ENCODE data around the gene PTPRM. TPM values are rescaled to one million over a fixed set of nuclear protein-coding genes. Genes with fewer than 3 reads are reported as not detected.

The PTPRM gene
- total and polyA plus RNA-seq, 5 donors from 2014 or later = 1.1 to 4.6 (median 3.6) TPM

- DNase-seq (no peak), ATAC-seq (ENCODE audit: low read depth in 2 of 2) (no peak)
- no peak overlapping the region for H3K27ac Mint-ChIP-seq
- H3K27me3 Mint-ChIP-seq = no peaks in the 10 kb centered on the region
- no peaks in the 10 kb centered on the region for H3K36me3 ChIP-seq (ENCODE audit: control insufficient read depth, insufficient read depth, low read length)
- peaks cover 0 to 4% (median 0%) of the 10 kb centered on the region in 7 donors for H3K9me3 Mint-ChIP-seq
- H3K9me3 ChIP-seq (ENCODE audit: control insufficient read depth in 2 of 2, low read length in 2 of 2) = no peaks in the 10 kb centered on the region
- H3K4me1 Mint-ChIP-seq = no peaks in the 10 kb centered on the region
- H3K4me3 Mint-ChIP-seq = no peak overlapping the region
- no peaks in the 10 kb centered on the region for H3K4me1 ChIP-seq (ENCODE audit: control insufficient read depth, insufficient read depth, low read length, poor library complexity, severe bottlenecking)
- H3K27me3 ChIP-seq (ENCODE audit: control insufficient read depth, insufficient read depth, low read length) = no peaks in the 10 kb centered on the region
- no peaks in the 10 kb centered on the region for H3K36me3 Mint-ChIP-seq
- H3K4me3 ChIP-seq (ENCODE audit: low read depth, low read length) = no peak overlapping the region
- no peak overlapping the region for H3K27ac ChIP-seq (ENCODE audit: insufficient read depth, low read length, poor library complexity, severe bottlenecking)
Observed at GRCh38 chr18:8117006-8117371, 549.9 kb downstream of the PTPRM start.

- no peaks in the 10 kb centered on the region for H3K4me1 Mint-ChIP-seq
Observed at GRCh38 chr18:8121101-8121500, 554.0 kb downstream of the PTPRM start.

GRCh38 chr18:8121942-8122480, 554.9 kb downstream of the PTPRM start:
- H3K27ac Mint-ChIP-seq = no peak overlapping the region
- no peak overlapping the region for H3K4me3 Mint-ChIP-seq
- no peak for DNase-seq

More at GRCh38 chr18:8121101-8121500, 554.0 kb downstream of the PTPRM start:
- H3K27ac ChIP-seq (ENCODE audit: insufficient read depth, low read length, poor library complexity, severe bottlenecking) = no peak overlapping the region
- no peak overlapping the region for H3K27ac Mint-ChIP-seq
- no peak overlapping the region for H3K4me3 ChIP-seq (ENCODE audit: low read depth, low read length)
- no peaks in the 10 kb centered on the region for H3K36me3 Mint-ChIP-seq
- H3K27me3 ChIP-seq (ENCODE audit: control insufficient read depth, insufficient read depth, low read length) = no peaks in the 10 kb centered on the region
- H3K36me3 ChIP-seq (ENCODE audit: control insufficient read depth, insufficient read depth, low read length) = no peaks in the 10 kb centered on the region
- no peak overlapping the region for H3K4me3 Mint-ChIP-seq
- DNase-seq (no peak), ATAC-seq (ENCODE audit: low read depth in 2 of 2) (no peak)
- no peaks in the 10 kb centered on the region for H3K9me3 ChIP-seq (ENCODE audit: control insufficient read depth in 2 of 2, low read length in 2 of 2)
- no peaks in the 10 kb centered on the region for H3K27me3 Mint-ChIP-seq
- no peaks in the 10 kb centered on the region for H3K4me1 ChIP-seq (ENCODE audit: control insufficient read depth, insufficient read depth, low read length, poor library complexity, severe bottlenecking)
- H3K9me3 Mint-ChIP-seq = peaks cover 0 to 4% (median 0%) of the 10 kb centered on the region in 7 donors

GRCh38 chr18:8124232-8125146, 557.4 kb downstream of the PTPRM start:
- Mint-ChIP-seq H3K4me3 (no peak overlapping the region), H3K9me3 (peaks cover 0 to 6% (median 0%) of the 10 kb centered on the region in 7 donors), H3K27me3 (no peaks in the 10 kb centered on the region), H3K36me3 (no peaks in the 10 kb centered on the region), H3K4me1 (no peaks in the 10 kb centered on the region), H3K27ac (no peak overlapping the region)
- H3K36me3 ChIP-seq (ENCODE audit: control insufficient read depth, insufficient read depth, low read length) = no peaks in the 10 kb centered on the region
- no peak overlapping the region for H3K27ac ChIP-seq (ENCODE audit: insufficient read depth, low read length, poor library complexity, severe bottlenecking)
- no peak for DNase-seq
- no peak overlapping the region for H3K4me3 ChIP-seq (ENCODE audit: low read depth, low read length)
- H3K4me1 ChIP-seq (ENCODE audit: control insufficient read depth, insufficient read depth, low read length, poor library complexity, severe bottlenecking) = no peaks in the 10 kb centered on the region
- no peak for ATAC-seq (ENCODE audit: low read depth in 2 of 2)
- H3K9me3 ChIP-seq (ENCODE audit: control insufficient read depth in 2 of 2, low read length in 2 of 2) = no peaks in the 10 kb centered on the region
- H3K27me3 ChIP-seq (ENCODE audit: control insufficient read depth, insufficient read depth, low read length) = no peaks in the 10 kb centered on the region

More at GRCh38 chr18:8121942-8122480, 554.9 kb downstream of the PTPRM start:
- Histone ChIP-seq H3K4me3 (ENCODE audit: low read depth, low read length) (no peak overlapping the region), H3K36me3 (ENCODE audit: control insufficient read depth, insufficient read depth, low read length) (no peaks in the 10 kb centered on the region), H3K9me3 (ENCODE audit: control insufficient read depth in 2 of 2, low read length in 2 of 2) (no peaks in the 10 kb centered on the region), H3K27me3 (ENCODE audit: control insufficient read depth, insufficient read depth, low read length) (no peaks in the 10 kb centered on the region), H3K27ac (ENCODE audit: insufficient read depth, low read length, poor library complexity, severe bottlenecking) (no peak overlapping the region), H3K4me1 (ENCODE audit: control insufficient read depth, insufficient read depth, low read length, poor library complexity, severe bottlenecking) (no peaks in the 10 kb centered on the region)
- H3K36me3 Mint-ChIP-seq = no peaks in the 10 kb centered on the region
- ATAC-seq (ENCODE audit: low read depth in 2 of 2) = no peak
- no peaks in the 10 kb centered on the region for H3K27me3 Mint-ChIP-seq
- no peaks in the 10 kb centered on the region for H3K4me1 Mint-ChIP-seq
- peaks cover 0 to 5% (median 0%) of the 10 kb centered on the region in 7 donors for H3K9me3 Mint-ChIP-seq

- H3K9me3 Mint-ChIP-seq = peaks cover 0 to 6% (median 0%) of the 10 kb centered on the region in 7 donors
- H3K27me3 ChIP-seq (ENCODE audit: control insufficient read depth, insufficient read depth, low read length) = no peaks in the 10 kb centered on the region
- H3K27ac Mint-ChIP-seq = no peak overlapping the region
- no peaks in the 10 kb centered on the region for H3K4me1 ChIP-seq (ENCODE audit: control insufficient read depth, insufficient read depth, low read length, poor library complexity, severe bottlenecking)
- ATAC-seq (ENCODE audit: low read depth in 2 of 2) (no peak), DNase-seq (no peak)
- H3K36me3 Mint-ChIP-seq = no peaks in the 10 kb centered on the region
- H3K4me1 Mint-ChIP-seq = no peaks in the 10 kb centered on the region
- H3K36me3 ChIP-seq (ENCODE audit: control insufficient read depth, insufficient read depth, low read length) = no peaks in the 10 kb centered on the region
- no peak overlapping the region for H3K4me3 ChIP-seq (ENCODE audit: low read depth, low read length)
- no peak overlapping the region for H3K27ac ChIP-seq (ENCODE audit: insufficient read depth, low read length, poor library complexity, severe bottlenecking)
- no peaks in the 10 kb centered on the region for H3K27me3 Mint-ChIP-seq
- no peak overlapping the region for H3K4me3 Mint-ChIP-seq
- H3K9me3 ChIP-seq (ENCODE audit: control insufficient read depth in 2 of 2, low read length in 2 of 2) = no peaks in the 10 kb centered on the region
Observed at GRCh38 chr18:8130096-8130495, 563.0 kb downstream of the PTPRM start.

- Histone ChIP-seq H3K9me3 (ENCODE audit: control insufficient read depth in 2 of 2, low read length in 2 of 2) (no peaks in the 10 kb centered on the region), H3K27ac (ENCODE audit: insufficient read depth, low read length, poor library complexity, severe bottlenecking) (no peak overlapping the region), H3K4me1 (ENCODE audit: control insufficient read depth, insufficient read depth, low read length, poor library complexity, severe bottlenecking) (no peaks in the 10 kb centered on the region), H3K4me3 (ENCODE audit: low read depth, low read length) (no peak overlapping the region), H3K27me3 (ENCODE audit: control insufficient read depth, insufficient read depth, low read length) (no peaks in the 10 kb centered on the region), H3K36me3 (ENCODE audit: control insufficient read depth, insufficient read depth, low read length) (no peaks in the 10 kb centered on the region)
- Mint-ChIP-seq H3K27ac (no peak overlapping the region), H3K36me3 (no peaks in the 10 kb centered on the region), H3K4me1 (no peaks in the 10 kb centered on the region), H3K27me3 (no peaks in the 10 kb centered on the region), H3K4me3 (no peak overlapping the region), H3K9me3 (peaks cover 0 to 3% (median 1%) of the 10 kb centered on the region in 7 donors)
- ATAC-seq (ENCODE audit: low read depth in 2 of 2) (no peak), DNase-seq (no peak)
Observed at GRCh38 chr18:8133032-8133431, 565.9 kb downstream of the PTPRM start.

GRCh38 chr18:8133888-8134287, 566.8 kb downstream of the PTPRM start:
- DNase-seq = no peak
- Mint-ChIP-seq H3K27ac (no peak overlapping the region), H3K4me1 (no peaks in the 10 kb centered on the region), H3K4me3 (no peak overlapping the region), H3K36me3 (no peaks in the 10 kb centered on the region), H3K27me3 (no peaks in the 10 kb centered on the region), H3K9me3 (peaks cover 0 to 6% (median 1%) of the 10 kb centered on the region in 7 donors)
- H3K36me3 ChIP-seq (ENCODE audit: control insufficient read depth, insufficient read depth, low read length) = no peaks in the 10 kb centered on the region
- H3K27me3 ChIP-seq (ENCODE audit: control insufficient read depth, insufficient read depth, low read length) = no peaks in the 10 kb centered on the region
- no peak for ATAC-seq (ENCODE audit: low read depth in 2 of 2)
- no peak overlapping the region for H3K4me3 ChIP-seq (ENCODE audit: low read depth, low read length)
- H3K9me3 ChIP-seq (ENCODE audit: control insufficient read depth in 2 of 2, low read length in 2 of 2) = no peaks in the 10 kb centered on the region
- H3K27ac ChIP-seq (ENCODE audit: insufficient read depth, low read length, poor library complexity, severe bottlenecking) = no peak overlapping the region
- no peaks in the 10 kb centered on the region for H3K4me1 ChIP-seq (ENCODE audit: control insufficient read depth, insufficient read depth, low read length, poor library complexity, severe bottlenecking)
